IMR-90 (cell line): ENCODE measurements around the gene FAM163A. TPM values are rescaled to one million over a fixed set of nuclear protein-coding genes. Genes with fewer than 3 reads are reported as not detected.

Experiments
- ATAC-seq: fragments of 200-7000 bp; cut with Tn5 transposase; 2 replicates; pipeline ENCODE4 v1.9.1; 2020; ENCODE audit warnings: low read depth, mild to moderate bottlenecking, moderate library complexity
- BruUV-seq: library from RNA; stranded (reverse); fragments of 400-500 nt; replicated peaks from 2 replicates; lab custom pipeline; 2021; lab: Mats Ljungman, UMichigan
- CTCF ChIA-PET: fragments of 300-600 bp; formaldehyde crosslinking; extraction: SDS; loops from one replicate; lab custom pipeline; 2021; ENCODE audit warnings: antibody characterized with exemption; lab: Yijun Ruan, JAX
- POLR2A ChIA-PET: fragments of 300-600 bp; sonication (Branson Sonifier 250); formaldehyde crosslinking; loops from one replicate; lab custom pipeline; 2022; ENCODE audit warnings: antibody characterized with exemption; ENCODE audit not compliant: unreplicated experiment; lab: Charles Lee
- DNase-seq: peaks from one replicate; pipeline ENCODE4 v3.0.0; 2013
- H2AFZ ChIP-seq: replicated peaks from 2 replicates; pipeline ENCODE3; 2013; ENCODE audit warnings: low read length, mild to moderate bottlenecking; ENCODE audit not compliant: poor library complexity
- H2AK5ac ChIP-seq: 2 replicates; pipeline ENCODE4 v1.6.1; 2013; ENCODE audit warnings: low read depth, low read length, inconsistent platforms
- H2AK9ac ChIP-seq: replicated peaks from 2 replicates; pipeline ENCODE3; 2013; ENCODE audit warnings: mild to moderate bottlenecking, low read depth, low read length, moderate library complexity; ENCODE audit not compliant: poor library complexity
- H2BK120ac ChIP-seq: 2 replicates; pipeline ENCODE4 v1.6.1; 2013; ENCODE audit warnings: low read depth, low read length, inconsistent platforms
- H2BK15ac ChIP-seq: 3 replicates; pipeline ENCODE4 v1.6.1; 2013; ENCODE audit warnings: low read depth, low read length, inconsistent platforms
- H2BK20ac ChIP-seq: 2 replicates; pipeline ENCODE4 v1.6.1; 2013; ENCODE audit warnings: low read depth, mild to moderate bottlenecking, inconsistent platforms, low read length, moderate library complexity
- H2BK5ac ChIP-seq: 2 replicates; pipeline ENCODE4 v1.6.1; 2013; ENCODE audit warnings: mild to moderate bottlenecking, low read depth, low read length, inconsistent platforms; ENCODE audit not compliant: poor library complexity, severe bottlenecking
- H3K14ac ChIP-seq: replicated peaks from 2 replicates; pipeline ENCODE4 v1.6.1; 2013; ENCODE audit warnings: low read depth, low read length, inconsistent platforms
- H3K18ac ChIP-seq: 2 replicates; pipeline ENCODE4 v1.6.1; 2013; ENCODE audit warnings: low read depth, low read length, control low read depth
- H3K23ac ChIP-seq: 2 replicates; pipeline ENCODE4 v1.6.1; 2013; ENCODE audit warnings: low read depth, low read length, inconsistent platforms
- H3K27ac ChIP-seq: 2 replicates; pipeline ENCODE4 v1.5.1; 2013; ENCODE audit warnings: mild to moderate bottlenecking, control low read depth, low read length; ENCODE audit not compliant: insufficient read depth
- H3K27me3 ChIP-seq: 2 replicates; pipeline ENCODE4 v1.6.1; 2013; ENCODE audit warnings: low read length; ENCODE audit not compliant: control insufficient read depth, insufficient read depth
- H3K36me3 ChIP-seq: 2 replicates; pipeline ENCODE4 v1.6.1; 2013; ENCODE audit warnings: low read length, mixed read lengths; ENCODE audit not compliant: control insufficient read depth, insufficient read depth
- H3K4ac ChIP-seq: 2 replicates; pipeline ENCODE4 v1.6.1; 2013; ENCODE audit warnings: low read depth, low read length, inconsistent platforms
- H3K4me1 ChIP-seq: 2 replicates; pipeline ENCODE4 v1.6.1; 2013; ENCODE audit warnings: low read length, mixed read lengths; ENCODE audit not compliant: control insufficient read depth, insufficient read depth
- H3K4me2 ChIP-seq: 2 replicates; pipeline ENCODE4 v1.6.1; 2013; ENCODE audit warnings: low read depth, mild to moderate bottlenecking, control low read depth, low read length, moderate library complexity
- H3K4me3 ChIP-seq: 2 replicates; pipeline ENCODE4 v1.5.1; 2013; ENCODE audit warnings: low read depth, mild to moderate bottlenecking, control low read depth, low read length, moderate library complexity; ENCODE audit not compliant: insufficient read depth
- H3K56ac ChIP-seq: 2 replicates; pipeline ENCODE4 v1.6.1; 2013; ENCODE audit warnings: low read length, inconsistent platforms; ENCODE audit not compliant: insufficient read depth; ENCODE audit errors: extremely low read depth
- H3K79me1 ChIP-seq, 2 experiments: 2 replicates each; pipeline ENCODE4 v1.6.1; 2013; ENCODE audit warnings: low read length in 2 of 2, inconsistent platforms in 1 of 2, low read depth in 1 of 2
- H3K9ac ChIP-seq: 2 replicates; pipeline ENCODE4 v1.6.1; 2013; ENCODE audit warnings: low read depth, low read length, control low read depth
- H3K9me1 ChIP-seq: 2 replicates; pipeline ENCODE4 v1.6.1; 2013; ENCODE audit warnings: low read length, inconsistent platforms; ENCODE audit not compliant: insufficient read depth
- H3K9me3 ChIP-seq: 2 replicates; pipeline ENCODE4 v1.6.1; 2013; ENCODE audit warnings: low read length; ENCODE audit not compliant: control insufficient read depth, insufficient read depth
- H4K20me1 ChIP-seq: 2 replicates; pipeline ENCODE4 v1.6.1; 2013; ENCODE audit warnings: low read length, inconsistent platforms; ENCODE audit not compliant: insufficient read depth
- H4K5ac ChIP-seq: 2 replicates; pipeline ENCODE4 v1.6.1; 2013; ENCODE audit warnings: mild to moderate bottlenecking, low read depth, low read length, control low read depth
- H4K8ac ChIP-seq, 2 experiments: 2 replicates each; pipeline ENCODE4 v1.6.1; 2013; ENCODE audit warnings: low read depth in 2 of 2, low read length in 2 of 2, control low read depth in 1 of 2, inconsistent platforms in 1 of 2
- H4K91ac ChIP-seq: 2 replicates; pipeline ENCODE4 v1.6.1; 2013; ENCODE audit warnings: low read depth, low read length, inconsistent platforms; ENCODE audit not compliant: insufficient read depth
- BHLHE40 ChIP-seq: fragments of 150-350 bp; IDR thresholded peaks from 2 replicates; pipeline ENCODE4 v1.6.1; 2016; ENCODE audit warnings: mild to moderate bottlenecking, low read depth, low read length
- MXI1 ChIP-seq: IDR thresholded peaks from 2 replicates; pipeline ENCODE4 v1.6.1; 2012; ENCODE audit warnings: low read depth, mild to moderate bottlenecking, low read length, moderate library complexity, borderline replicate concordance
- POLR2A ChIP-seq: IDR thresholded peaks from 2 replicates; pipeline ENCODE4 v1.6.1; 2012; ENCODE audit warnings: mild to moderate bottlenecking, low read depth, low read length
- RFX5 ChIP-seq: IDR thresholded peaks from 2 replicates; pipeline ENCODE4 v1.8.0; 2012; ENCODE audit warnings: low read depth, mild to moderate bottlenecking, low read length, moderate library complexity
- WGBS, 2 experiments: methylation state at CpG; one replicate each; pipeline versions ENCODE4 v1.1.5 to v1.1.7; 2013; ENCODE audit warnings: missing lambda C conversion rate in 2 of 2; ENCODE audit not compliant: insufficient read length in 1 of 2; ENCODE audit errors: extremely low coverage in 2 of 2; 5-methylcytosine and 5-hydroxymethylcytosine counted together
- dilution Hi-C: fragments of 300-500 bp; cut with HindIII; formaldehyde crosslinking; loops from one replicate; pipeline ENCODE4 v1.14.3; 2018; ENCODE audit warnings: low sequenced_read_pairs; ENCODE audit not compliant: unreplicated experiment
- in situ Hi-C: fragments of 300-500 bp; cut with MboI; formaldehyde crosslinking; loops from 3 replicates; pipeline ENCODE4 v1.14.3; 2019; ENCODE audit warnings: low sequenced_read_pairs, inconsistent platforms, mixed read lengths
- intact Hi-C: fragments of 100-400 bp; cut with micrococcal nuclease; formaldehyde crosslinking; loops from 2 replicates; pipeline ENCODE4 v1.10.0; 2022
- polyA plus RNA-seq, 3 experiments: library from polyadenylated mRNA; depleted of rRNA; stranded (reverse); fragments of >200 nt; gene quantifications; 2 replicates each; pipeline ENCODE4 v1.2.3, GENCODE V29; 2012; ENCODE audit warnings: low replicate concordance in 1 of 3
- total RNA-seq: library from RNA; depleted of rRNA; stranded (reverse); fragments of >200 nt; gene quantifications from 2 replicates; pipeline ENCODE4 v1.2.3, GENCODE V29; 2012

The FAM163A gene
- total and polyA plus RNA-seq, 2 of the 4 experiments (the other 2 are of a cell fraction), result not detected

DNA sequence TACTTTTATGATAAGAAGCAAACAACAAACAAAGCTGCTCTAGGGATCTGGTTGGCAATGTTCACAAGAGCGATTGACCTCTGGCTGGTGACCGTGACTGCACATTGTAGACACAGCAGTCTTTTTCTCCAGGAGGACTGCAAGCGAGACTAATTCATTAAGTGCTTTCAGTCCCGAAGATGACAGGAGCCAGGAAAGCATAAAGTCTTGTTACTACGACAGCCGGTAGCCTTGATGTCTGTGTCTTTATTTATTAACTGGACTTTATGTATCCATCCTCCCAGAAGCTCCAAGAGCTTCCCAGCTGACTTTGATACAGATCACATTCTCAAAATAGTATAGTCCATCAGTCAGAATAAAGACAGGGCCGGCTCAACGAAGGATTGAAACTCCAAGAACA is 18.2 kb downstream of the FAM163A start:
- BruUV-seq, result no TSS peak
- Histone ChIP-seq H3K4me3 (no peak overlapping the region), H4K8ac (no peak overlapping the region), H3K4ac (no peak overlapping the region), H3K4me1 (no peaks in the 10 kb centered on the region), H3K4me2 (no peak overlapping the region), H3K36me3 (no peaks in the 10 kb centered on the region), H3K56ac (no peak overlapping the region), H3K9me3 (no peaks in the 10 kb centered on the region), H4K5ac (no peak overlapping the region), H2BK5ac (no peak overlapping the region), H2BK15ac (no peak overlapping the region), H3K18ac (no peak overlapping the region), H3K9ac (no peak overlapping the region), H2AK9ac (no peak overlapping the region), H2BK120ac (no peak overlapping the region), H3K9me1 (no peaks in the 10 kb centered on the region), H3K79me1 (no peaks in the 10 kb centered on the region), H3K23ac (no peak overlapping the region), H3K27me3 (peaks cover 48% of the 10 kb centered on the region), H2AFZ (no peak overlapping the region), H2AK5ac (no peak overlapping the region), H4K91ac (no peak overlapping the region), H4K20me1 (no peaks in the 10 kb centered on the region), H3K27ac (no peak overlapping the region), H3K14ac (no peak overlapping the region), H2BK20ac (no peak overlapping the region)
- intact Hi-C loops (no loop called here), in situ Hi-C loops (no loop called here), dilution Hi-C loops (no loop called here)
- no peak for TF ChIP-seq BHLHE40
- TF ChIP-seq POLR2A, result no peak
- TF ChIP-seq RFX5, result no peak
- TF ChIP-seq MXI1, result no peak
- DNase-seq (no peak), ATAC-seq (no peak)
- ChIA-PET CTCF (interaction anchor here (1.6 kb wide), 1 partner anchor 49 kb away, joined by 7 read pairs; no protein-coding TSS in a partner anchor), POLR2A (no interaction called here)
- WGBS, 2 experiments, result 43% methylated on average over 2 of the region's 8 CpGs; no CpG with 5 or more reads in 1 of the 2 experiments
